ENCODE results near the gene NR0B1. TPM values are rescaled to one million over a fixed set of nuclear protein-coding genes. Genes with fewer than 3 reads are reported as not detected.

Gene NR0B1
- total RNA-seq, 1 experiment from 2014 or later, result not detected

DNA sequence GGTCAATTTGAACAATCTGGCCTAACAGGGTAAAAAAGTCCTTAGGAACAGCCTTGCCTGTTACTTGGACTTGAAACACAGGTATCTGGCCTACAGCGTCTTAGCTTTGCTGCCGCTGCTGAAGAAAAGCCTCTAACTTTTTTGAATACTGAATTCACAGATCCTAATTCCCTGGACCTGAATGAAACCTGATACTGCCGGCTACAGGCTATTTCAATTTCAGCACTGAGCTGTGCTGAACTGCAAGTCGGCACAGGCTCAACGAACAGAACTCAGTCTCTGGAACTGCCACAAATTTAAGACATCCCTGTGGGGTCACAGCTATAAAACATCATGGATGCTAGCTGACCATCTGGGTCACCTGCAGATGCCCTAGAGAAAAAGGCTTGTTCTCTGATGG lies 7.2 kb downstream of the NR0B1 start:
- TF ChIP-seq SRF (IDR thresholded peaks at IDR 0.05; ENCODE audit: low read depth), result no peak
- TF ChIP-seq, protein P1, sequence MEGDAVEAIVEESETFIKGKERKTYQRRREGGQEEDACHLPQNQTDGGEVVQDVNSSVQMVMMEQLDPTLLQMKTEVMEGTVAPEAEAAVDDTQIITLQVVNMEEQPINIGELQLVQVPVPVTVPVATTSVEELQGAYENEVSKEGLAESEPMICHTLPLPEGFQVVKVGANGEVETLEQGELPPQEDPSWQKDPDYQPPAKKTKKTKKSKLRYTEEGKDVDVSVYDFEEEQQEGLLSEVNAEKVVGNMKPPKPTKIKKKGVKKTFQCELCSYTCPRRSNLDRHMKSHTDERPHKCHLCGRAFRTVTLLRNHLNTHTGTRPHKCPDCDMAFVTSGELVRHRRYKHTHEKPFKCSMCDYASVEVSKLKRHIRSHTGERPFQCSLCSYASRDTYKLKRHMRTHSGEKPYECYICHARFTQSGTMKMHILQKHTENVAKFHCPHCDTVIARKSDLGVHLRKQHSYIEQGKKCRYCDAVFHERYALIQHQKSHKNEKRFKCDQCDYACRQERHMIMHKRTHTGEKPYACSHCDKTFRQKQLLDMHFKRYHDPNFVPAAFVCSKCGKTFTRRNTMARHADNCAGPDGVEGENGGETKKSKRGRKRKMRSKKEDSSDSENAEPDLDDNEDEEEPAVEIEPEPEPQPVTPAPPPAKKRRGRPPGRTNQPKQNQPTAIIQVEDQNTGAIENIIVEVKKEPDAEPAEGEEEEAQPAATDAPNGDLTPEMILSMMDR (IDR thresholded peaks at IDR 0.05 in 2 of 3, conservative IDR thresholded peaks at IDR 0.05 in 1 of 3; ENCODE audit: borderline replicate concordance in 1 of 3, insufficient read depth in 1 of 3, low read depth in 2 of 3, low read length in 2 of 3), result no peak
- no peak for TF ChIP-seq TCF7L2 (IDR thresholded peaks at IDR 0.05; ENCODE audit: borderline replicate concordance, extremely low read depth, insufficient read depth, insufficient read length)
- no peak for TF ChIP-seq CBX3 (IDR thresholded peaks at IDR 0.05; ENCODE audit: low read depth)
- no peak for TF ChIP-seq ZNF274 (IDR thresholded peaks at IDR 0.05; ENCODE audit: low read depth, low read length)
- no peak for TF ChIP-seq JUND (IDR thresholded peaks at IDR 0.05)
- no peak for TF ChIP-seq ELF1 (IDR thresholded peaks at IDR 0.05; ENCODE audit: borderline replicate concordance, low read depth)
- POLR2A ChIA-PET, result no interaction called here
- no peaks in the 10 kb centered on the region for H3K9me2 ChIP-seq (ENCODE audit: insufficient read depth)
- ATAC-seq (no peak), DNase-seq (ENCODE audit: low read depth, low spot score) (no peak)
- no peak overlapping the region for H3K9ac ChIP-seq (ENCODE audit: low read length)
- H3K27ac ChIP-seq (ENCODE audit: low read depth, low read length), result no peak overlapping the region
- no peaks in the 10 kb centered on the region for H4K20me1 ChIP-seq (ENCODE audit: insufficient read depth)
- intact Hi-C loops (cut with micrococcal nuclease), result no loop called here
- H3K36me3 ChIP-seq (ENCODE audit: control insufficient read depth in 1 of 2, insufficient read depth in 2 of 2, low read length in 2 of 2), result no peaks in the 10 kb centered on the region
- no peaks in the 10 kb centered on the region for H3K79me2 ChIP-seq (ENCODE audit: insufficient read depth, low read length)
- H3K27me3 ChIP-seq (ENCODE audit: insufficient read depth, low read length), result no peaks in the 10 kb centered on the region
- H2AFZ ChIP-seq (ENCODE audit: low read depth, low read length, poor library complexity, severe bottlenecking), result no peak overlapping the region
- no TSS peak for BruUV-seq (replicated peaks)
- no peak overlapping the region for H3K4me3 ChIP-seq (replicated peaks in 1 of 2; ENCODE audit: low read depth in 1 of 2, low read length in 2 of 2)
- RAD21 ChIA-PET (ENCODE audit: low non-redundant PET in 1 of 2, low total read pairs in 2 of 2, uncharacterized antibody in 2 of 2, unreplicated experiment in 2 of 2), result no interaction called here
- no peaks in the 10 kb centered on the region for H3K4me1 ChIP-seq (ENCODE audit: control insufficient read depth in 1 of 2, insufficient read depth in 2 of 2, low read length in 2 of 2)
- CTCF ChIA-PET, result no interaction called here
- H3K9me3 ChIP-seq (ENCODE audit: control insufficient read depth in 1 of 2, insufficient read depth in 1 of 2, low read depth in 1 of 2, low read length in 2 of 2), result no peaks in the 10 kb centered on the region
- no peak overlapping the region for H3K4me2 ChIP-seq (ENCODE audit: low read length)

DNA sequence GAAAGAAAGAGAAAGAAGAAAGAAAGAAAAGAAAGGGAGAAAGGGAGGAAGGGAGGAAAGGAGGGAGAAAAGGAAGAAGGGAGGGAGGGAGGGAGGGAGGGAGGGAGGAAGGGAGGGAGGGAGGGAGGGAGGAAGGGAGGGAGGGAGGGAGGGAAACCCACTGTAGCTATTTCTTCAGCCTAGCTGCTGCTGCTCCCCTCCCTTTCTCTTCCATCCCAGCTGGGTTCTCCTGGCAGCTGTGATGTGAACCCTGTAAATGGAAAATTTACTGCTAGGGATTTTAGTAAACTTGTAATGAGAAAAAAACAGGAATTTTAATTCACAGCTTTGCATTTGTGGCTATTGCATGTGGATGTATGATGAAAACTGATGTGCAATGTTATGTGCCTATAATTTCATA lies 8.0 kb downstream of the NR0B1 start:
- no peaks in the 10 kb centered on the region for H3K27me3 ChIP-seq (ENCODE audit: insufficient read depth, low read length)
- H3K36me3 ChIP-seq (ENCODE audit: control insufficient read depth in 1 of 2, insufficient read depth in 2 of 2, low read length in 2 of 2), result no peaks in the 10 kb centered on the region
- no peaks in the 10 kb centered on the region for H3K9me2 ChIP-seq (ENCODE audit: insufficient read depth)
- BruUV-seq (replicated peaks), result no TSS peak
- no peak overlapping the region for H3K27ac ChIP-seq (ENCODE audit: low read depth, low read length)
- H3K4me2 ChIP-seq (ENCODE audit: low read length), result no peak overlapping the region
- H3K9ac ChIP-seq (ENCODE audit: low read length), result no peak overlapping the region
- H3K79me2 ChIP-seq (ENCODE audit: insufficient read depth, low read length), result no peaks in the 10 kb centered on the region
- H2AFZ ChIP-seq (ENCODE audit: low read depth, low read length, poor library complexity, severe bottlenecking), result no peak overlapping the region
- ChIA-PET POLR2A (no interaction called here), CTCF (no interaction called here), RAD21 (ENCODE audit: low non-redundant PET in 1 of 2, low total read pairs in 2 of 2, uncharacterized antibody in 2 of 2, unreplicated experiment in 2 of 2) (no interaction called here)
- TF ChIP-seq ELF1 (IDR thresholded peaks at IDR 0.05; ENCODE audit: borderline replicate concordance, low read depth), result no peak
- TF ChIP-seq, protein P2, sequence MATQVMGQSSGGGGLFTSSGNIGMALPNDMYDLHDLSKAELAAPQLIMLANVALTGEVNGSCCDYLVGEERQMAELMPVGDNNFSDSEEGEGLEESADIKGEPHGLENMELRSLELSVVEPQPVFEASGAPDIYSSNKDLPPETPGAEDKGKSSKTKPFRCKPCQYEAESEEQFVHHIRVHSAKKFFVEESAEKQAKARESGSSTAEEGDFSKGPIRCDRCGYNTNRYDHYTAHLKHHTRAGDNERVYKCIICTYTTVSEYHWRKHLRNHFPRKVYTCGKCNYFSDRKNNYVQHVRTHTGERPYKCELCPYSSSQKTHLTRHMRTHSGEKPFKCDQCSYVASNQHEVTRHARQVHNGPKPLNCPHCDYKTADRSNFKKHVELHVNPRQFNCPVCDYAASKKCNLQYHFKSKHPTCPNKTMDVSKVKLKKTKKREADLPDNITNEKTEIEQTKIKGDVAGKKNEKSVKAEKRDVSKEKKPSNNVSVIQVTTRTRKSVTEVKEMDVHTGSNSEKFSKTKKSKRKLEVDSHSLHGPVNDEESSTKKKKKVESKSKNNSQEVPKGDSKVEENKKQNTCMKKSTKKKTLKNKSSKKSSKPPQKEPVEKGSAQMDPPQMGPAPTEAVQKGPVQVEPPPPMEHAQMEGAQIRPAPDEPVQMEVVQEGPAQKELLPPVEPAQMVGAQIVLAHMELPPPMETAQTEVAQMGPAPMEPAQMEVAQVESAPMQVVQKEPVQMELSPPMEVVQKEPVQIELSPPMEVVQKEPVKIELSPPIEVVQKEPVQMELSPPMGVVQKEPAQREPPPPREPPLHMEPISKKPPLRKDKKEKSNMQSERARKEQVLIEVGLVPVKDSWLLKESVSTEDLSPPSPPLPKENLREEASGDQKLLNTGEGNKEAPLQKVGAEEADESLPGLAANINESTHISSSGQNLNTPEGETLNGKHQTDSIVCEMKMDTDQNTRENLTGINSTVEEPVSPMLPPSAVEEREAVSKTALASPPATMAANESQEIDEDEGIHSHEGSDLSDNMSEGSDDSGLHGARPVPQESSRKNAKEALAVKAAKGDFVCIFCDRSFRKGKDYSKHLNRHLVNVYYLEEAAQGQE (IDR thresholded peaks at IDR 0.05; ENCODE audit: low read depth), result no peak
- TF ChIP-seq, protein P3, sequence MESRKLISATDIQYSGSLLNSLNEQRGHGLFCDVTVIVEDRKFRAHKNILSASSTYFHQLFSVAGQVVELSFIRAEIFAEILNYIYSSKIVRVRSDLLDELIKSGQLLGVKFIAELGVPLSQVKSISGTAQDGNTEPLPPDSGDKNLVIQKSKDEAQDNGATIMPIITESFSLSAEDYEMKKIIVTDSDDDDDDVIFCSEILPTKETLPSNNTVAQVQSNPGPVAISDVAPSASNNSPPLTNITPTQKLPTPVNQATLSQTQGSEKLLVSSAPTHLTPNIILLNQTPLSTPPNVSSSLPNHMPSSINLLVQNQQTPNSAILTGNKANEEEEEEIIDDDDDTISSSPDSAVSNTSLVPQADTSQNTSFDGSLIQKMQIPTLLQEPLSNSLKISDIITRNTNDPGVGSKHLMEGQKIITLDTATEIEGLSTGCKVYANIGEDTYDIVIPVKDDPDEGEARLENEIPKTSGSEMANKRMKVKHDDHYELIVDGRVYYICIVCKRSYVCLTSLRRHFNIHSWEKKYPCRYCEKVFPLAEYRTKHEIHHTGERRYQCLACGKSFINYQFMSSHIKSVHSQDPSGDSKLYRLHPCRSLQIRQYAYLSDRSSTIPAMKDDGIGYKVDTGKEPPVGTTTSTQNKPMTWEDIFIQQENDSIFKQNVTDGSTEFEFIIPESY (IDR thresholded peaks at IDR 0.05; ENCODE audit: extremely low read depth, insufficient replicate concordance, low read length), result no peak
- no peak for TF ChIP-seq EGR1 (IDR thresholded peaks at IDR 0.05; ENCODE audit: low read depth)
- ATAC-seq (no peak), DNase-seq (ENCODE audit: low read depth, low spot score) (no peak)
- H3K4me1 ChIP-seq (ENCODE audit: control insufficient read depth in 1 of 2, insufficient read depth in 2 of 2, low read length in 2 of 2), result no peaks in the 10 kb centered on the region
- no peaks in the 10 kb centered on the region for H4K20me1 ChIP-seq (ENCODE audit: insufficient read depth)
- no peak overlapping the region for H3K4me3 ChIP-seq (replicated peaks in 1 of 2; ENCODE audit: low read depth in 1 of 2, low read length in 2 of 2)
- no peaks in the 10 kb centered on the region for H3K9me3 ChIP-seq (ENCODE audit: control insufficient read depth in 1 of 2, insufficient read depth in 1 of 2, low read depth in 1 of 2, low read length in 2 of 2)
- intact Hi-C loops (cut with micrococcal nuclease), result no loop called here
